Kidney glomerular epithelial cell (primary cell): ENCODE results near the gene SPINK4.

Experiments
- DNase-seq: peaks from one replicate; lab custom pipeline; 2025; lab: John Stamatoyannopoulos, UW

SPINK4 gene

DNA sequence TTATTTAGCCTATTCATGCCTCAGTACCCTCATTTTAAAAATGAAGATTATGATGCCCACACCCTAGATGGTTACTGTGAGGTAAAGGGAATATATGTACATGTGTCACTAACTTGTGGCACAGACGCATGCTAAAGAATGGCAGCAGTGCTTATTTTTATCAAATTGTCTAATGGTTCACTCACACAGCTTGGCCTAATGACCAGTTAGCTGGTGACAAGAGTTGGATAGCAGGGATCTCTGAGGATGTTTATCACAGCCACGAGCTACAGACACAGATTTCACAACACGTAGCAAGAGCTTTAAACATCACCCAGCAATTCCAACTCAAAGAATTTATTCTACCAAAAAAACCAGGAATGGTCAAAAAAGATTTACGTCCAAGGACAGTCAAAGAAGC, 17.3 kb downstream of the SPINK4 start:
- DNase-seq: no peak

DNA sequence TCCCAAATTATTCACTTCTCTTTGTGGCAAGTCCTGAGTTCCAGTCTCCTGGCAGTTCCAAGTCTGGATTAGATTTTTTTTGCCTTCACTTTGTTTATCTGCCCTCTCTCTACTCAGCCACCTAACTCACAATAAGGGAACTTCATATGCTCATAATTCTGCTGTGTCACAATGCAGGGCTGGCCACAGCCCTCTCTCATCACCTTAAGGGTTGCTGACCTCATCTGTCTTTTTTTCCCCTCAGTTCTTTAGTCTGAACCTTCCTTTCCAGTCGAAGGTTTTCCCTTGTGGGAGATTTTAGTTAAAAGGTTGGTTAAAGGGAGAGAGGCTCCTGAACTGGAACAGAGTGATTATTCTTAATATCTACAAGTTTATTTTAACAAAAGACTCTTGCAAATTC, 20.4 kb downstream of the SPINK4 start:
- no peak for DNase-seq

DNA sequence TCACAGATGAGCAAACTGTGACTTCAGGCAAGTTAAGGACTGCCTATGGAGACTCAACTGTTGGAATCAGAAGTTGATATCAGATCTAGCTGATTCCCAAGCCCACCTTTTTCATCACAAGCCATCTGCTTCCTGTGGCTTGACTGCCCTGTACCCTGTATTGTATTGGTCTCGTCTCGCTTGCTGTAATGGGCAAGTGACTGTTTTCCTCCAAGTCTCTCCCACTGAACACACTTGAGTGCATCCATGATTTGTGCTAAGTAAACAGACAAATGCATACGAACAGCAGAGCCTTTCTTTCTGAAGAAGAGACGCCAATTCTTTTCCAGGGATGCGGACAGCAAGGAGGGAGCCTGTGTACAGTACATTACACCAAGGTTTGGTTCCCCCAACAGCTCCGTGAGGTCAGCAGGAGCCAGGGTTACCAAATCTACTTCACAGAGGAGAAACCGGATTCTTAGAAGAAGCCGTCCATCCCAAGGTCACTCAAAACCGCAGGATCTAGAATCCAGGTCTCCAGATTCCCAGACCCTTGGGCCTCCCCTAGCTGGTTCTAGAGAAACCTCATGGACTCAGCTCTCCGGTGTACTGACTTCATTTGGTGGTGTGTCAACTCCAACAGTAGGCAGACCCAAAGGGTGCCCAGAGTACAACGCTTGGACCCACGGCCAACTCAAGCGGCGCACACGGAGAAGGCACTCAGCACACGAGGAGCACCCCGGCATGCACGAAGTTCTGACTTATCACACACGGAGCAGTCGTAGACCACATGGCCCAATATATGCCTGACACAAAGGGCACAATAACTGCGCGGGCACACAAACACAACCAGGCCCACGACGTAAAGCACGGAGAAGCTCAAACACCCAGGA, 23.4 kb downstream of the SPINK4 start:
- DNase-seq: peak; percentile 25

DNA sequence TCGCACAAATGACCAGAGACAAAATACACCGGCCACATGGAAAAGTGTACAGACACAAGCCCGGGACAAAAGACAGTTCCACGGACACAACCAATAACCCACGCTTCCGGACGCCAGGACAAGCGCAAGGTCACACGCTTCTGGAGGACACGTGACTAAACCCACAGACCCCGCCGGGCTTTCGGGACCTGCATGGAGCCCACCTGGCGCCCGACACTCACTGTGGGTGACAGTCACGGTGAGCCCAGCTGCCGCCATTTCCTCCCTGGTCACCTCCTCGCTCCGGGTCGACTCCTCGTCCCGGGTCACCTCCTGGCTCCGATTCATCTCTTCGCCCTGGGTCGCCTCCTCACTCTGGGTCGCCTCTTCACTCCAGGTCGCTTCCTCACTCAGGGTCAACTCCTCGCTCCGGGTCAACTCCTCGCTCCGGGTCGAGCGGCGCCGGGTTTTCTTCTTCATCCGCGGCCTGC, 24.1 kb downstream of the SPINK4 start:
- DNase-seq: no peak

DNA sequence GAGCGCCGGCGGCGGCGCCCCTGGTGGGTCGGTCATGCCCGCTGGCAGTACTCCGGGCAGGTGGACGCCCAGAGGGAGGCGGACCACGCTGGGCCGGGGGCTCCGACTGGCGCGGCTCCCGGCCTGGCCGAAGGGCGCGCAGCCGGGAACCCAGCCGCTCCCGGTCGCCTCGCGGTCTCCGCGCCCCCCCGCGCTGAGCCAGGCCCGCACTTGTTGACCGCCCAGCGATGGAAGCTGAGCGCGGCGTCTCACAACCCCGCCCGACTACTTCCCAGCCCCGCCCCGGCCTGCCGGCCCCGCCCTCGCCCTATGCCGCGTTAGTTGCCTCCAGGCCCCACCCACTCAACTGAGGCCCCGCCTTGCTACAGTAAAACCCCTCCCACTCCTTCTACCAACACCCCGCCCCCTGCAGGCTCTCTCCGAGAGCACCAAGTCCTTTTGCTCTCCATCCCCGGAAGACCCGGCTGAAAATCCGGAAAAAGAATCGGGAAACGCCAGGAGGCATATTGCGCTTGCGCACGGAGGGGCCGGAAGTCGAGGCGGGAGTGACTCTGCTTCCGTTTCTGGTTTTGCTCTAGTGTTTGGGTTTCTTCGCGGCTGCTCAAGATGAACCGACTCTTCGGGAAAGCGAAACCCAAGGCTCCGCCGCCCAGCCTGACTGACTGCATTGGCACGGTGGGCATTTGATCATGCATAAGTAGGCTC, 24.7 kb downstream of the SPINK4 start, which contains the start of the genes BAG1 and CHMP5:
Gene BAG1 (minus strand): TSS at position 236 of the 705 bp plus-strand sequence.
Gene CHMP5 (plus strand): TSS at position 577 of the 705 bp plus-strand sequence. CDS start 30 bp downstream, at position 607.
- peak; percentile 100 for DNase-seq

DNA sequence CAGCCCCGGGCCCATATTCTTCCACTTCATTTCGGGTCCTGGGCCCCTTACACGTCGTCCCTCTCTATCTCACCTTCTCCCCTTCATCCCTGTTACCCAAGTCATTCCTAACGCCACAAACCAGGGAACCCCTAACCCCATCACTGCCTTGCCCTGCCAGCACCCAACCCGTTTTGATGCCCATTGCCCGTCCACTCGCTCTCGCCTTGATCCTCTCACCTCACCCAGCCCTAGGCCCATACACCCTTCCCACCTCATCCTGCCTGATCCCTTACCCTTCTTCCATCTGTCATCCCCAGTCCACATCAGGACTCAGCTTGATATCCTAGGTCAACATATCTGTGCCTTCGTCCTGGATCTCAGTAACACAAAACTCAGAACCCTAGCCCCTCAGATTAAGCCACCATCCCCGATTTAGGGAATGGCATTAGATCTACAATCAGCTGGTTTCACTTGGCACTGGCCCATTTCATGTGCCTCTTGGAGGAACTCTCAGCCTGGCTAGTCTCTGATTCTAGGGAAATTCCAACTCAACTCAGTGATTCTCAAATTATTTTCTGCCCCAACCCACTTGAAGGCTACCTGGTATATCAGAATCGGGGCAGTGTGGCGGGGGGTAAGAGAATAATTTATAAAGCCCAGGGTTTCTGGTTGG, 25.4 kb downstream of the SPINK4 start:
- no peak for DNase-seq

DNA sequence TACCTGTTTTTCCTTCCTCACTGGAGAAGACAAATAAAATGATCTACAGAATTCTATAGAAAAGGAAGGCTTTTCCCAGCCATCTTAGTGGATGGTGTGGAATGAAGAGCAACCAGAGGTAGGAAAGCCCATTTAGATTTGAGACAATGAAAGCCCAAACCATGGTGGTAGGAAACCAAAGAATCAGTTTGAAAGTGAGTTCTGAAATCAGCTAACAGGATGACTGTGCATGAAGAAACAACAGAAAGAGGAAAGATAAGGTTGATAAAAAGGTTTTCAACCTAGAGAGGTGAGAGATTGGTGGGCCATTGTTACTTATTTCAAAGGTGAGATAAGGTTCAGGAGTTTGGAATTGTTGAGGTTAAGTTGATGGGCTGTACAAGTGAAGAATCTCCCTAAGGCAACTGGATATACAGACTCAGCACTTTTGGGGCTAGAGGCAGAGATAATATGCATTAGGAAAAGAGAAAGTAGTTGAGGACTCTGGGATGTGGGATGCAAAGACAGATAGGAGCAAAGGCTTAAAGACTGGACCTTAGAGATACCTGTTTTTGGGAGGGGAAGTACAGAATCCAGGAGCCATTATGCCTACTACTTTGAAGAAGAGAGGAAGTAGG, 27.3 kb downstream of the SPINK4 start:
- no peak for DNase-seq

DNA sequence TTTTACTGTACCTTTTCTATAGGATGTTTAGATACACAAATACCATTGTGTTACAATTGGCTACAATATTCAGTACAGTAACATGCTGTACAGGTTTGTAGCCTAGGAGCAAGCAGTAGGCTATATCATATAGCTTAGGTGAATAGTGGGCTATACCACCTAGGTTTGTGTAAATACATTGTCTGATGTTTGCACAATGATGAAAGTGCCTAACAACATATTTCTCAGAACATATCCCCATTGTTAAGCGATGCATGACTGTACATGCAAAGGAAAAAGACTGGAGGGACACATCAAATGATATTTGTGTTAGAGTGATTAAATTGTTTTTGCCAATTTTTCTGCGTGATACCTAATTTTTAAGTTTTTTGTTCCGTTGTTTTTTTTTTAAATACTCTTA, 30.2 kb downstream of the SPINK4 start:
- no peak for DNase-seq

DNA sequence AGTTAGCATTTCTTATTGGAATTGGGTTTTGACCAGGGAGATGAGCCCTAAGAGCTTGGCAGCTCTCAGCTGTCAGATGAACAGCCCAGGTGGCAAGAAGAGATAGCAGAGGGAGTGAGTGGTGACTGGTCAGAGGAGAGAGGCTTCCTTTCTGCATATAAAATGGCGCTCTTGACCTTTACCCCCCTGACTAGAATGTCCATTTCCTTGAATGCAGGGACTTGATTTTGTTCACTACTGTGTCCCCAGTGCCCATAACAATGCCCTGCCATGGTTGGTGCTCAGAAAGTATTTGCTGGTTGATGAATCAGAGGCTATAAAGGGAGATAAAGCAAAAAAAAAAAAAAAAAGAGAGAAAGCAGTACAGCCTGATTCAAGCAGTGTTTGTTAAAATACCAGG, 32.1 kb downstream of the SPINK4 start:
- DNase-seq: peak; percentile 67

DNA sequence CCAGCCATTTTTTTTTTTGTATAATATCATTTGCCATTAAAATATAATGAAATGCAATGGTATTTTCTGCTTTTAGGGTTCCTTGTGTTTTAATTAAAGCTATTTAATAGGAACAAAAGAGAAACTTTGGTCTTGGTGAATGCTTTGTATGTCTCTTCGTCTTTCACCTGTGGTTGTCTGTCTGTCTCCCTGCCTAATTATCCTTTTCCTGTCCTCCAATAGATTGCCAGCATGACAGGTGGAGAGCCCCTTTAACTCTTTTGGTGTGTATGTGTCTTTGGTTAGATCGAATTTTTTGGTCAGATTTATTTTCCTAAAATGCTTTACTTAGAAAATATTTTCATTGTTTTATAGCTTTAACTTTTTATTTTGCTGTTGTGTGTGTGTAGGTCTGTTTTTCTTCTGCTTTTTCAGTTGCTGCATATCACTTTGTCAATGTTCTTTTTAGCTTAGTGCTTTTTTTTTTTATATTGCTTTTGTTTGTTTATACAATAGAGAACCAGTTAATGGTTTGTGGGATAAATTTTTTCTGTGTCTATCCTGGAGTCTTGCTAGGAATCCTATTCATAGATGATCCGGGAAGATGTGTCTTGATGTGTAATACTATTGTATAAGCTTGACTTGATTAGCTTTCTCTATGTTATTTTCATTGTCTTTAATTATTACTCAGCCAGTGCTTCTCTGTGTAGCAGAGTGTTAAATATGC, 33.5 kb downstream of the SPINK4 start:
- DNase-seq: peak; percentile 24

DNA sequence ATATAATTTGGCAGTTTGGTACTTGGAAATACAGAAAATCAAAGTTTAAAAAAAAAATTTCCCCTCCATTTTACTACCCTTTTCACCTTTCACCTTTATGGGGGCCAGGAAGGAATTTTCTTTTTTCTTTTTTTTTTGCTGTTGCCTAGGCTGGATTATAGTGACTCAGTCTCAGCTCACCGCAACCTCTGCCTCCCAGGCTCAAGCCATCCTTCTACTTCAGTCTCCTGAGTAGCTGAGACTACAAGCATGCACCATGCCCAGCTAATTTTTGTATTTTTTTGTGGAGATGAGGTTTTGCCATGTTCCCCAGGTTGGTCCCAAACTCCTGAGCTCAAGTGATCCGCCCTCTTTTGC, 34.0 kb downstream of the SPINK4 start:
- DNase-seq: peak; percentile 24

DNA sequence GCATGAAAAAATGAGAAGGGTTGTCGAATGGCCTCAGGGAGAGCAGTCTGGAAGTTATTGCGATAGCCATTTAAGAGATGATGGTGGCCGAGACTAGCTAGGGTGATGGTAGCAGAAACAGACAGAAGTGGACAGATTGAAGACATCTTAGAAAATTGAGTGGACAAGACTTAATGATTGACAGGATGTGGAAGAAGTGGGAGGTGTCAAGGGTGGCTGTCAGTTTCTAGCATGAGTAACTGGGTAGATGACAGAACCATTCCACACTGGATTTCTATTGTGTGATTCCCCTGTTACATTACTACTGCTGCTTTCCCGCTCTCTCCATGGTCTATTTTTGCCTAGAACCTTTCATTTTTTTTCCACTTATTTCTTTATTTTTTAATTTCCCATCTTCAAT, 37.5 kb downstream of the SPINK4 start:
- DNase-seq: no peak

DNA sequence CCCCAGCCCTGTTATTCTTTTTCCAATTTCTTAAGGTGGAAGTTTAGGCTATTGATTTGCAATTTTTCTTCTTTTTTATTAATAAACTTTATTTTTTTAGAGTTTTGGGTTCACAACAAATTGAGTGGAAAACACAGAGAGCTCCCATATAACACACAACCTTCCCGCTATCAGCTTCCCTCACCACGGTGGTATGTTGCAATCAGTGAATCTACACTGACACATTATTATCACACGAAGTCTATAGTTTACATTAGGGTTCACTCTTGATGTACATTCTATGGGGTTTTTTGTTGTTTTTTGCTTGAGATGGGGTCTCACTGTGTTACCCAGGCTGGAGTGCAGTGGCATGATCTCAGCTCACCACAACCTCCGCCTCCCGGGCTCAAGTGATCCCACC, 45.5 kb downstream of the SPINK4 start:
- no peak for DNase-seq

DNA sequence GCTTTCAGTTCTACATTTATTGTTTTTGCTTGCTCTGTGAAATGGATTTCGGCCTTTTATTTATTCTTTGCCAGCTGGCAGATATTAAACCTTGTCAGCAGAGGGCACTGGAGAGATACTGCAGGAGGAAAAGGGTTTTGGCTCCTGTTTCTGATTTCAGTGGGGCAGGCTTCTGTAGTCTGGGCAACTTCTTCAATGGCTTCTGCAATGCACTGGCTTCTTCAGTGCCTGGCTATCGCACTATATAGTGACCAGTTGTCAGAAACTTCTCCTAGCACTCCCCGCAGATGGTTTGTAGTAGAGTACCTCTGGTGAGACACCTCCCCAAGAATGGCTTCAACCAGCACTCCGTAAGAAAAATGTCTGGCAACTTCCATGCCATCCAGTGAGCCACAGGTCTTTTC, 47.1 kb downstream of the SPINK4 start:
- peak; percentile 64 for DNase-seq

DNA sequence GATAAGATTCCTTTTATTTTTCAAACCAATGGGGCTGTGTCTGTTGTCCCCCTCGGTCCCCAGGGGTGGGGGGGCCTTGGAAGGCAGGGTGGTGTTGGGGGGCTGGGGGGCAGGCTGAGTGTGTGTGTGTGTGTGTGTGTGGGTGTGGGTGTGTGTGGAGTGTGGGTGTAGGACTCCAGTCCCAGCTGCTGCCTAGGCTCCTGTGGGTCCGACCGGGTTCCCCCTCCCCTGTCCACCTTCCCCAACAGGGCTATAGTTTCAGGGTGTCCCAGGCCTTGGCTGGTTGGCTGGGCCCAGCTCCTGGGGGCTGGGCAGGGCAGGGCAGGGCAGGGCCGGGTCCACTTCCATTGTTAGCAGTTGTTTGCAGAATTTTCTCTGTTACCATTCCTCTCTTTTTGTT, 48.3 kb downstream of the SPINK4 start:
- DNase-seq: no peak

DNA sequence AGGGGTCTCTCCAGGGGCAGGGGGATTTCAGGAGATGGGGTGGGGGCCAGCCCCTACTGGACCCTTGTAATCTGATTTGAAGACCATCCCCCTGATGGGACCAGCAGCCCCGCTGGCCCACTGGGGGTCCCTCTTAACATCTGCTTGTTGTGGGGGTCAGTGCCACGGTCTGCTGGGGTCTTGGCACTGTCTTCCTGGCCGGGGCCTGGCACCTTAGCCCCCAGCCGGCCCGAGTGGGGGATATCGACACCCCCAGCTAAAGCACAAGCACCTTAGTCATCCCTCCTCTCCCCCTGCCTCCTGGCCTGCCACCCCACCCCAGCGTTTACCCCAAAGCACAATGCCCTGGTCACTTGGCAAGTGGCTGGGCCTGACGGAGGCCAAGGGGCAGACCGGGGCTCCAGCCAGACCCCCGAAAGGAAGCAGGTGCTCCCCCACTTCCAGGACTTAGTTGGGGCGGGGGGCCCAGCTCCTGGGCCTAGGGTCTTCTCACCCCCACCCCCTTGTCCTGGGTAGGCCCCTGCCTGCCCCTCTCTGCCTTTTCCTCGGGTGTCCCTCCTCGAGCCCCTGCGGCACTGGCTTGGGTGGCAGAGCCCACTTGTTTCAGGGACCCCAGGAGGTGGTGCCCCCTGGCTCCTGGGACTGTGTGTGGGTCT, 49.0 kb downstream of the SPINK4 start:
- no peak for DNase-seq

DNA sequence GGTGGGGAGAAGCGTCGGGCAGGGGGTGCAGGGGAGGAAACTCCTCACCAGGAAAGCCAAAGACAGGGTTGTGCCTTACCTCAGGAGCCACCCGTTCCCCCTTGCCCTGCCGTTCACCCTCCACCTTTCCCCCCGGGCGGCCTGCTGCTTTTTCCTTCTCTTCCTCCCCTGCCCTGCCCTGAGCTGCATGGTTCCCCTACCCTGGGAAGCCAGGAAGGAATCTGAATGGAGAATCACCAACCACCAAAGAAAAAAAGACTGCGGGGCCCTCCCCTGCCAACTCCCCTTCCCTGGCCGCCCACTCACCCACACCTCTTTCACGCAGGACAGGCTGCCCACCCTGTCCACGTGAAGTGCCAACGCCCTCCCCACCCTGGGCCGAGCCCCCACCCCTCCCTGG, 49.5 kb downstream of the SPINK4 start:
- no peak for DNase-seq

DNA sequence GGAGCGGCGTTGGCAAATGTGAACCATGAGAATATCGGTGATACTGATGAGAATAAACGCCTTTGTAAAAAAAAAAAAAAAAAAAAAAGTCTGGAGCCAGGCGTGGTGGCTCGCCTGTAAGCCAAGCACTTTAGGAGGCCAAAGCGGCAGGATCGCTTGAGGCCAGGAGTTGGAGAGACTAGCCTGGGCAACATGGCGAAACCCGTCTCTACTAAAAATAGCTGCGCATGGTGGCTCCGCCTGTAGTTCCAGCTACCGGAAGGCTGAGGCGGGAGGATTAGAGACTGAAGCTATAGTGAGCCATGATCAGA, 49.9 kb downstream of the SPINK4 start:
- no peak for DNase-seq

DNA sequence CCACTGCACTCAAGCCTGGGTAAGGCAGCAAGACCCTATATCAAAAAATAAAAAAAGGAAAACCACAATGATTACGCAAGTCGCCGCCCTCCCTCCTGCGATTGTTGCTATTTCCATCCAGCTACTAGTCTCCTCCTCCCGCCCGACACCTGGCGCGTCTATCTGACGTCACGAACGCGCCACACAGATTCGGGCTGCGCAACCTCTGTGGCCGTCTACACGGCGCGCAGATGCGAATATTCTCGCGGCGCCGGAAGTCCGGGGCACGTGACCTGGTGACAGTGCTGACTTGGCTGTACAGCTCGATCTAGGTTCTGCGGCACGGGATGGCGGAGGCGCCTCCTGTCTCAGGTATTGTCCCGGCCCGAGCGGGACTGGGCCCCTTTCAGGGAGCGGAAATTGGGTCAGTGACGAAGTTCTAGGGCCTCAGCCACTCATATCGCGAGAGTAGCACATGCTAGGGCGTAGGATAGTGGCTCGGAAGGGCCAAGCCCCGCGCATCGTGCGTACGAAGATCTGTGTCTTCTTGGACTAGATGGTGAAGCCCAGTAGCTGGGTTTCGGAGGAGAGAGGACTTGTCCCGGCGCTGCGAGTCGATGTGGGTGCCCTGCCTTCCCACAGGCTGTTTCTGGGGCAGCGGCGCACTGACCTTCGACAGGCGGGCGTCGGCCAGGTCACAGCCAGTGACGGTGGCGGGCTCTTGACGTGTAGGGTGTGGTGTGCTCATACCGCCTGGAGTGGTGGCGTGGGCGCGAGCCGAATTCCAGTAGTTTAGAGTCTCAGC, 50.5 kb downstream of the SPINK4 start, which contains the start of gene NFX1:
Gene NFX1 (plus strand): TSS at position 270 of the 784 bp plus-strand sequence. CDS start 57 bp downstream, at position 327.
- DNase-seq: peak; percentile 95

DNA sequence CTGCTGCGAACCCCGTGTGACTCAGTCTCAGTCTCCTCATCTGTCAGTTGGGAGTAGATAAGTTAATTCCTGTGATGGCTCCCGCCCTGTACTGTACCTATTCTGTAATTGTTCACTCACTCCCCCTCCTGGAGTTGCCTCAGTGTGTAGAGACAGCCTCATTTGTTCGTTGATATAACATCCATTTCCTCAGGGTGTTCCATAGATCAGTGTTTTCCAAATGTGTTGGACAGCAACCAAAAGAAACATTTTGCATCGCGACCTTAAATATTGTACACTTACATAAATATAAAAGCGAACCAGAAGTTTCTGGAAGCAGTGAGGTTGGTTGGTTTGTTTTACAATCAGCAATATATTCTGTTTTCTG, 51.0 kb downstream of the SPINK4 start:
- no peak for DNase-seq
